GM23248 (cell line): Measurements from ENCODE around the gene ZNF488. TPM values are rescaled to one million over a fixed set of nuclear protein-coding genes. Genes with fewer than 3 reads are reported as not detected.

ENCODE experiments used
- DNase-seq: peaks from one replicate; pipeline ENCODE4 v3.0.0-alpha.2; 2015
- H2AFZ ChIP-seq: fragments of 200-600 bp; sonication (generic); 2 replicates; pipeline ENCODE4 v1.6.1; 2016; ENCODE audit warnings: antibody characterized with exemption
- H3F3A ChIP-seq: fragments of 200-600 bp; sonication (generic); 2 replicates; pipeline ENCODE4 v1.6.1; 2016; ENCODE audit warnings: mild to moderate bottlenecking, antibody characterized with exemption, mixed run types; ENCODE audit not compliant: insufficient read depth
- H3K27ac ChIP-seq: fragments of 200-600 bp; sonication (generic); 2 replicates; pipeline ENCODE4 v1.5.1; 2016; ENCODE audit warnings: mild to moderate bottlenecking
- H3K27me3 ChIP-seq: fragments of 200-600 bp; sonication (generic); replicated peaks from 2 replicates; pipeline ENCODE4 v1.6.1; 2016; ENCODE audit warnings: mild to moderate bottlenecking; ENCODE audit not compliant: insufficient read depth
- H3K36me3 ChIP-seq: fragments of 200-600 bp; sonication (generic); 2 replicates; pipeline ENCODE4 v1.6.1; 2016; ENCODE audit warnings: low read depth, mild to moderate bottlenecking
- H3K4me1 ChIP-seq: fragments of 200-600 bp; sonication (generic); 2 replicates; pipeline ENCODE4 v1.6.1; 2016; ENCODE audit warnings: mild to moderate bottlenecking; ENCODE audit not compliant: insufficient read depth
- H3K4me2 ChIP-seq: fragments of 200-600 bp; sonication (generic); one replicate; pipeline ENCODE4 v1.6.1; 2016; ENCODE audit warnings: mild to moderate bottlenecking; ENCODE audit not compliant: unreplicated experiment
- H3K4me3 ChIP-seq: fragments of 200-600 bp; sonication (generic); 2 replicates; pipeline ENCODE4 v1.5.1; 2016; ENCODE audit warnings: mild to moderate bottlenecking
- H3K79me2 ChIP-seq: fragments of 200-600 bp; sonication (generic); 2 replicates; pipeline ENCODE4 v1.6.1; 2016; ENCODE audit warnings: mild to moderate bottlenecking; ENCODE audit not compliant: insufficient read depth
- H3K9ac ChIP-seq: fragments of 200-600 bp; sonication (generic); 2 replicates; pipeline ENCODE4 v1.6.1; 2016; ENCODE audit warnings: mild to moderate bottlenecking
- H3K9me2 ChIP-seq: fragments of 200-600 bp; sonication (generic); 2 replicates; pipeline ENCODE4 v1.6.1; 2016; ENCODE audit warnings: mixed run types, mild to moderate bottlenecking, moderate library complexity; ENCODE audit not compliant: insufficient read depth
- H3K9me3 ChIP-seq: fragments of 200-600 bp; sonication (generic); one replicate; pipeline ENCODE4 v1.6.1; 2017; ENCODE audit warnings: low read depth
- H4K20me1 ChIP-seq: fragments of 200-600 bp; sonication (generic); 2 replicates; pipeline ENCODE4 v1.6.0; 2016; ENCODE audit not compliant: insufficient read depth
- EZH2 ChIP-seq: fragments of 200-600 bp; sonication (generic); IDR thresholded peaks from 2 replicates; pipeline ENCODE4 v1.6.1; 2018; ENCODE audit warnings: antibody characterized with exemption, mild to moderate bottlenecking; ENCODE audit not compliant: insufficient read depth, poor library complexity, severe bottlenecking
- EZH2phosphoT487 ChIP-seq: fragments of 200-600 bp; sonication (generic); IDR thresholded peaks from 2 replicates; pipeline ENCODE4 v1.6.1; 2018; ENCODE audit warnings: antibody characterized with exemption, moderate library complexity, mild to moderate bottlenecking, low read depth; ENCODE audit not compliant: insufficient read depth
- WGBS, 2 experiments: methylation state at CpG; one replicate each; pipeline ENCODE4 v1.1.6; 2015 to 2017; ENCODE audit warnings: low lambda C conversion rate in 2 of 2, low coverage in 1 of 2; ENCODE audit errors: missing lambda C conversion rate in 2 of 2; 5-methylcytosine and 5-hydroxymethylcytosine counted together
- in situ Hi-C: fragments of 300-500 bp; cut with MboI; formaldehyde crosslinking; loops from 2 replicates; pipeline ENCODE4 v1.15.0; 2020
- polyA plus RNA-seq: library from polyadenylated mRNA; unstranded; fragments of >200 nt; fragmentation: Nextera tagmentation; extraction: Ambion mirVana; gene quantifications from 2 replicates; pipeline ENCODE4 v1.2.1, GENCODE V29; 2016
- total RNA-seq: library from RNA; depleted of rRNA; stranded (reverse); fragments of >200 nt; shearing (Covaris generic); gene quantifications from 2 replicates; pipeline ENCODE4 v1.2.3, GENCODE V29; 2014

The ZNF488 gene
- total and polyA plus RNA-seq, 2 experiments from 2014 or later = 0.11 TPM; not detected in 1

DNA sequence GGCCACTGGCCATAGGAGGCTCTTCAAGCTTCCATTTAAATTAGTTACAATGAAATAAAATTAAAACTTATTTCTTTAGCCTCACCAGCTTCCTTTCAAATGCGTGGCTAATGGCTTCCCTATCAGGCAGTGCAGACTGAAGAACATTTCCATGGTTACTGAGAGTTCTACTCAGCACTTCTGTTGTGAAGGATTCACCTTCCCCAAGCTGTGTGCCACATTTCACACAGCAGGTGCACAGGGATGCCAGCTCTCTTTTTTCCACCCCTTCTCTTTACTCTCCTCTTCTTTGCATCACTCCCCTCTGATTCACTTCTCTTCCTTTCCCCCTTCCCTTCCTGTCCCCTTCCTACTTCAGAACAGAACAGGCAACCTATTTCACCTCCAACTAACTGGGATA lies 61.0 kb downstream of the ZNF488 start:
- Histone ChIP-seq H3K36me3 (no peaks in the 10 kb centered on the region), H3K27ac (no peak overlapping the region), H3K9me2 (no peaks in the 10 kb centered on the region), H3K4me2 (no peak overlapping the region), H3F3A (no peaks in the 10 kb centered on the region), H3K27me3 (peaks cover 29% of the 10 kb centered on the region), H3K9me3 (no peaks in the 10 kb centered on the region), H3K4me3 (no peak overlapping the region), H3K79me2 (no peaks in the 10 kb centered on the region), H3K9ac (no peak overlapping the region), H2AFZ (no peak overlapping the region), H4K20me1 (no peaks in the 10 kb centered on the region), H3K4me1 (no peaks in the 10 kb centered on the region)
- TF ChIP-seq EZH2 = no peak
- TF ChIP-seq EZH2phosphoT487 = no peak
- DNase-seq = no peak
- WGBS, 2 experiments = 14 to 17% methylated on average over 1 of the region's 1 CpG
- in situ Hi-C loops = no loop called here

DNA sequence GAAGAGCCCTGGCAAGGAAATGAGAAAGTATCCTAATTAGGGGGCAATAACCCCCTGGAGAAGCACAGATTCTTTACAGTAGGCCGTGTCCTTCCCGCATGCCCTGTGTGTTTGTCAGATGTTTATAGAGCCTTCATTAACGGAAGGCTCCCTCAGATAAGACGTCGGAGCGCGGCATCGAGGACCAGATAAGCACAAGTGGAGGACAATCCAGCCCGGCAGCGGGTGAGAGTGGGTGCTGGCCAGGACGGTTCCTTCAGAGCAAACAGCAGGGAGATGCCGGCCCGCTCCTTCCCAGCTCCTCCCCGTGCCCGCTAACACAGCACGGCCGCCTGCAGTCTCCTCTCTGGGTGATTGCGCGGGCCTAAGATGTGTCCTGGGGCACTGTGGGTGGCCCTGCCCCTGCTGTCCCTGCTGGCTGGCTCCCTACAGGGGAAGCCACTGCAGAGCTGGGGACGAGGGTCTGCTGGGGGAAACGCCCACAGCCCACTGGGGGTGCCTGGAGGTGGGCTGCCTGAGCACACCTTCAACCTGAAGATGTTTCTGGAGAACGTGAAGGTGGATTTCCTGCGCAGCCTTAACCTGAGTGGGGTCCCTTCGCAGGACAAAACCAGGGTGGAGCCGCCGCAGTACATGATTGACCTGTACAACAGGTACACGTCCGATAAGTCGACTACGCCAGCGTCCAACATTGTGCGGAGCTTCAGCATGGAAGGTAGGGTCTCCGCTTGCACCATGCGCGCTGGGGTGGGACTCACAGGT lies 61.6 kb downstream of the ZNF488 start, which contains the start of gene GDF2:
GDF2 (plus strand) TSS at position 155 of the 762 bp plus-strand sequence; CDS start at position 370, 215 bp downstream.
- Histone ChIP-seq H3K4me2 (no peak within 1 kb of the TSS), H2AFZ (no peak within 1 kb of the TSS), H3K9me2 (no peaks in the 10 kb centered on the region), H3K36me3 (no peaks in the 10 kb centered on the region), H3K4me1 (no peaks in the 10 kb centered on the region), H3K27me3 (peaks cover 29% of the 10 kb centered on the region), H4K20me1 (no peaks in the 10 kb centered on the region), H3K9ac (no peak within 1 kb of the TSS), H3K4me3 (no peak within 1 kb of the TSS), H3K27ac (no peak within 1 kb of the TSS), H3K9me3 (no peaks in the 10 kb centered on the region), H3K79me2 (no peaks in the 10 kb centered on the region), H3F3A (no peaks in the 10 kb centered on the region)
- no peak for DNase-seq
- WGBS, 2 experiments = 69 to 72% methylated on average over 35 of the region's 35 CpGs
- in situ Hi-C loops = no loop called here
- TF ChIP-seq EZH2 = no peak
- TF ChIP-seq EZH2phosphoT487 = no peak

DNA sequence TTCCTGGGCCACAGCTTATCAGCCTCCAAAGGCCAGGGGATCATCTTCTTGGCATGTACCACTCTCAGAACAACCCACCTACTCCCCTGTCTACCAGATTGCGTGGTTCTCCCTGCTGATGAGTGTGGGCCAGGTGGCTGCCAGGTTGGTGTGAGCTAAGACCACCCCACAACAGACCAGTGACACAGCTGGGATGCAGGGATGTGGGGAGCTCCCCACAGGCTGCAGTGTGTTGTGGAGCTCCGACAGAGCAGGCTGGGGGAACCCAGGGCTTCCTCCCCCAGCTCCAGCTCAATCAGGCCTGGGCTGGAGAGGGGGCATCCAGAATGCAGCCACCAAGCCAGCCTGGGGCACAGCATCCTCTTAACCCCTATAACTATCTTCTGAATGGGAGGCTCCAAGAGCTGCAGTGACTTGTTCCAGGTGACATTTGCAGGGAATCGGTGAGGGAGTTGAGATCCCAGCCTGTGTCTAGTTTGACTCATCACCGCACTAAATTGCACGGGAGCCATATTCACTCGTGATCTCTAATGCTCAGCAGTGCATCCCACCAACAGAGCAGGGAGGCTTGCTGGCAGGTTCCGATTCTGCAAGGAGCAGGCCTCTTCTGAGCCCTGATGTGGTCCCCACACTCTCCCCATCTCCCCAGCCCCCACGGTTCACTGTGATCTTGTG lies 62.4 kb downstream of the ZNF488 start:
- Histone ChIP-seq H3K27me3 (peaks cover 29% of the 10 kb centered on the region), H3K4me1 (no peaks in the 10 kb centered on the region), H3K9me2 (no peaks in the 10 kb centered on the region), H3K4me3 (no peak overlapping the region), H3F3A (no peaks in the 10 kb centered on the region), H4K20me1 (no peaks in the 10 kb centered on the region), H3K9me3 (no peaks in the 10 kb centered on the region), H2AFZ (no peak overlapping the region), H3K9ac (no peak overlapping the region), H3K36me3 (no peaks in the 10 kb centered on the region), H3K4me2 (no peak overlapping the region), H3K27ac (no peak overlapping the region), H3K79me2 (no peaks in the 10 kb centered on the region)
- TF ChIP-seq EZH2phosphoT487 (no peak), EZH2 (no peak)
- 35 to 39% methylated on average over 7 to 8 of the region's 8 CpGs for WGBS, 2 experiments
- DNase-seq = no peak
- in situ Hi-C loops = no loop called here

DNA sequence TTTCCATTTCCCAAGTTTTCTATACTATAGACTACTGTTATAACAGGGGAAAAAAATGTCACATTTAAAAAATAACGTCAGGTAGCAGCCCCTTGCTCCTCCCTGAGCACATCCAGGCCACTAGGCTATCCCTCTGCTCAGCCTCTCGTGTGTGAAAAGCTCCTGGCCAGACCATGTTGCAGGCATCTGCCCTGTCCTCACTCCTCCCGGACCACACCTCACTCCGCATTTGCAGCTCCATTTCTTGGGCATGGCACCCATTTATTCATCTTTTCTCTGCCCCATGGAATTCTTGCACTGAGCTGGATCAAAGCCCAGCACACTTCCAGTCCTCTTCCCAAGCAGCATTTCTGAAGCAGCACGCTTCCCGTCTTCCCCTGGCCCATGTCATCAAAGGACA lies 63.3 kb downstream of the ZNF488 start:
- Histone ChIP-seq H3K36me3 (no peaks in the 10 kb centered on the region), H3K4me3 (no peak overlapping the region), H3K4me1 (no peaks in the 10 kb centered on the region), H3K27ac (no peak overlapping the region), H2AFZ (no peak overlapping the region), H3F3A (no peaks in the 10 kb centered on the region), H3K9me2 (no peaks in the 10 kb centered on the region), H3K27me3 (peaks cover 29% of the 10 kb centered on the region), H3K9me3 (no peaks in the 10 kb centered on the region), H4K20me1 (no peaks in the 10 kb centered on the region), H3K4me2 (no peak overlapping the region), H3K79me2 (no peaks in the 10 kb centered on the region), H3K9ac (no peak overlapping the region)
- WGBS, 2 experiments = 36 to 40% methylated on average over 6 of the region's 6 CpGs
- in situ Hi-C loops = no loop called here
- no peak for TF ChIP-seq EZH2
- DNase-seq = no peak
